Stimulated activated CD8-positive, alpha-beta memory T cell treated with anti-CD3 and anti-CD28 coated beads, Interleukin-15, amount 100 ng/mL, for 48 hours (primary cell): ENCODE results near the gene BANF1.
"Not testable (repeated sequence)": the region's sequence is repeated elsewhere in the genome, so short reads cannot be mapped to it uniquely, and the experiment has no call there.

Experiments
- DNase-seq, 2 donors: peaks; one replicate each; pipeline ENCODE4 v3.0.0-alpha.2; 2020; ENCODE audit warnings: low read depth in 2 of 2

The BANF1 gene

DNA sequence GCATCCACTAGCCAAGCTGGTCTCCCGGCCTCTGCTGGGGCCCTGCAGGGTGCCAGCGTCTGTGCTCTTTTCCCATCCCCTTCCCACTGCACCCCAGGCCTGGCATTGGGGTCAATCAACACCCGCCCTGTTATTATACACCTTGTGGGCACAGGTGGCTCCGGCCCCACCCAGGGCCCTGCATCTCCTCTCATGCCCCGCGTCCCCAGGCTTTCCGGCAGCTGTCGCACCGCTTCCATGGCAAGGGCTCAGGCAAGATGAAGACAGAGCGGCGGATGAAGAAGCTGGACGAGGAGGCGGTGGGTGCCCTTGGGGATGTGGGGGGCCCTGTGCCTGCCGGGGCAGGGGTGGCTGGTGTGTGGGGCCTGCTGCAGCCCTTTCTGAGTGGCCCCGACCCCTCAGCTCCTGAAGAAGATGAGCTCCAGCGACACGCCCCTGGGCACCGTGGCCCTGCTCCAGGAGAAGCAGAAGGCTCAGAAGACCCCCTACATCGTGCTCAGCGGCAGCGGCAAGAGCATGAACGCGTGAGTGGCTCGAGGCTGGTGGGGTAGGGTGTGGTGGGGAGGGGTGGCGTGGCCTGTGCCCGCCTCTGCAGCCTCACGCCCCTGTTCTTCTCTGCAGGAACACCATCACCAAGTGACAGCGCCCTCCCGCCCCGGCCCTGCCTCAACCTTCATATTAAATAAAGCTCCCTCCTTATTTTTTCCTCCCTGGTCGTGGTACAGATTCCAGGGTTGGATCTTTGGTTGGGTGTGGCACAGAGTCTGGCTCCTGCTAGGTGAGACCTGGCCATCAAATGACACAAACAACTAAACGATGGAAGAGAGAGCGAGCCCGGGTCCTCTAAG lies 23.7 kb upstream of the BANF1 start:
- DNase-seq = no peak

DNA sequence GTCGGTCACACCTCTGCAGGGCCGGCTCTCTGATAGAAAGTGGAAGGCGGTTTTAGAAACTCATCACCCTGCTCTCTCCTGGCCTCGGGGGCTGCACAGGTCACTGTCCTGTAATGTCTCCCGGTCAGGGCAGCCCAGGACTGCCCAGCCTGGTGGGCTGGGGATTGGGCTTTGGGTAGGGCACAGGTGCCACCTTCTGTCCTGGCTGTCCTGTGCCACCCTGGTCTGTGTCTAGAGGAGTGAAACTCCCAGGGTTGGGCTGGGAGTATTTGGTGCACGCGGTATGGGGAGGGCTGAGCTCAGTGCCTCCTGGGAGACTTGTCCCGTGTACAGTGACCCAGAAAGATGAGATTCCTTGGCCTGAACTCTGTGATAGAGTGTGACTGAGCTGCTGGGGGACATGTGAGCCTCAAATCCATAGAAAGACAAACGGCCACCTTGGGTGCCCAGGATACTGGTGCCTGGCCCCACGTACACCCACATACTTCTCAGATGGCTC lies 23.0 kb upstream of the BANF1 start:
- no peak for DNase-seq

DNA sequence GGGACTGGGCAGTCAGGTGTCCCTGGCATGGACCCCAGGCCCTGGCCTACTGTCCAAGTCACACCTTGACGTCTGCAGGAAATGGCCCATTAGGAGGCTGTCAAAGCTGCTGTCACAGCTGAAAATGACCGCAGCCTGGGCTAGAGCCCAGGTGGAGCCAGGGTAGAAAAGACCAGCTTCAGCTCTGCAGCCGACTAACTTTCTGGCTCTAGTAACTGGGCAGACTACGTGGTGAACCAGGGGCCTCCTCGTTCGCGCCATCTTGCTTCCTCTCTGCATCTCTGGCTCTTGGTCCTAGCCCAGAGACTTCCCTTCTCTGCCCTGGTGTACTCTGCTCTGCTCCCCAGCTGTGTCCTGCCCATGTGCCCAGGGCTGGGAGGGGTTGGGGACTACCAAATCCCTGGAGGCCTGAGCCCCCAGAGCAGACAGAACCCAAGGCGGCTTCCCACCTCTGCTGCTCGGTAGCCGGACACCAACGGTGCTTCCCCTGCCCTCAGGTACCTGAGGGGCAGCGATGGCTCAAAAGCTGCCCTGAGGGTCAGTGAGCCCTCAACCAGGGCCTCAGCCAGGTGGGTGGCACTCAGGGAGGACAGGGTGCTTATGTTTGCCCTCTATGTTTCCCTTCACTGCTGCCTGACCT lies 21.1 kb upstream of the BANF1 start:
- no peak for DNase-seq

DNA sequence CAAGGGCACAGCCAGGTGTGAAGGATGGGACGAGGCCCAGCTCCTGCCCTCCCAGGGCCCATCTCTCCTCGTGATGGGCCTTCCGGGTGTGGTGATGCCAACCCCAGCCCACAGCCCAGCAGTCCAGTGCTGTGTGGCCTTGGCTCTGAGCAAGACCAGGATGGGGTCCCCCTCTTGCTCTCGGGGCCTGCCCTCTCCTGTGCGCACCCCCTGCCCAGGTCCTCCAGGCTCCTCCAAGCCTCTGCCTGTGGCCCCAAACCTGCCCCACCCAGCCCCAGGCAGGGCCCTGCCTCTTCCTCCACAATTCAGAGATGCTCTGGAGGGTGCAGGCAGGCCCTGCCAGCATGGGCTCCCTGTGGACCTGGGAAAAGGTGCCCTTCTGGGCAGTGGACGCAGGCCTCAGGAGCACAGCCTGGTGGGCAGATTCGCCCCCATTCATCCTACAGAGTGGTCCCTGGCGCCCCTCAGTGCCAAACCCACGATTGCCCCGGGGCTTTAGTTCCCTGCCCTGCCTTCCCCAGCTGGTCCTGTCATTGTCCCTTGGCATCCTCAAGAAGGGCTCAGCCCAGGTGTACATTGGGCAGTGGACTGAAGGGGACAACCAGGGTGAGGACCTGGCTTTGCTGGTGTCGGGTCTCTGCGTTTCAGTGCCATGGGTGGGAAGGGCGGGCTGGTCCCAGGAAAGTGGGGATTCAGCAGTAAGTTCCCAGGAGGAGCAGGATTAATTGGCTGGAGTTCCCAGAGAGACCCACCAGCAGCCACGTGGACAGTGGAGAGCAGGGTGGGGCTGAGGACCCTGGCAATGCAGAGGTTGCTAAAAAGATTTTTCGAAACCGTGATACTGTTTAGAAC lies 20.1 kb upstream of the BANF1 start:
- DNase-seq = no peak

DNA sequence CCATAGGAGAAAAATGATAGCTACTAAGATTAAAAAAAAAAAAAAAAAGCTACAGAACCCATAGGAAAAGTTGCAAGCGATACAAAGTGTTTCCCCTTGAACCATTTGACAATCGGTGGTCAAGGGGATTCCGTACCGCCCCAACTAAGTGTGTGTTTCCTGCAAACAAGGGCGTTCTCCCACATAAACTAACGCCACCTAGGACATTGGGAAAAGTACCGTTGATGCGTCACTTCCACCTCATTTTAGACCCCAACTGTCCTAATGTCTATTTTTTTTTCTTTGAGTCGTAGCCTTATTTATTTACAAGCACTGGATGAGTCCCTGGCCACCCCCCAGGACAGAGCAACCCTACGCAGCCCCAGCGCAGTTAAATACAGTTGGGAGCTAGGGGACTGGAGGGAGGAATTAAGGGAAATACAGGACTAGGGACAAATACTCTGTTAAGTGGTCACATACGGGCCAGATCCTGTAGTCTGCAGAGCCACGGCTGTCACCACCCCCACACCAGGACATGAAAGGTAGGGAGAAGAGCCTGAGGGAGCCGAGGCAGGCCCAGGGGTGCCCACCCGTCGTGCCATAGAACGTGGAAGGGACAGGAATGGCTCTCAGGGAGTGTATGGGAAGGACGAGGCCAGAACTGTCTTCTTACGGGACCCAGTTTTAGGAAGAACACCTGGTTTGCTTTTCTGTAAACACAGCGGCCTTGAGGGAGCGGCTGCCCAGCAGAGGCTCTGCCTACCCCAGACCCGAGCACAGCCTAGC lies 19.3 kb upstream of the BANF1 start:
- no peak for DNase-seq

DNA sequence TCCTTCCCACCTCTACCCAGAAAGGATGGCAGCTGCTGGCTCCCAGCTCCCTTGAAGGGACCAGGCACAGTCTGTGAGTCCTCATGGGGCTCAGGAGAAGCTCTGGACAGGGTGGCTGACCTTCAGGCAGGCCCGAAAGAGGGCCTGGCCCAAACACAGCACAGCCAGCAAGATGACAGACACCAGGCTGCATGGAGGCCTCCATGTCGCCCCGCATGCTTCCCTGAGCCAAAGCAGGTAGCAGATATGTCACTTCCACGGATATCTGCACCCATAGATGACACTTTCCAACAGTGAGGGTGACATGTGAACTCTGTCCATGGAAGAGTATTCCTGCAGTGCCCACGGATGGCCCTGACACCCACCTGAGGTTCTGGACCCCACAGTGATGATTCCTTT lies 18.7 kb upstream of the BANF1 start:
- no peak for DNase-seq

DNA sequence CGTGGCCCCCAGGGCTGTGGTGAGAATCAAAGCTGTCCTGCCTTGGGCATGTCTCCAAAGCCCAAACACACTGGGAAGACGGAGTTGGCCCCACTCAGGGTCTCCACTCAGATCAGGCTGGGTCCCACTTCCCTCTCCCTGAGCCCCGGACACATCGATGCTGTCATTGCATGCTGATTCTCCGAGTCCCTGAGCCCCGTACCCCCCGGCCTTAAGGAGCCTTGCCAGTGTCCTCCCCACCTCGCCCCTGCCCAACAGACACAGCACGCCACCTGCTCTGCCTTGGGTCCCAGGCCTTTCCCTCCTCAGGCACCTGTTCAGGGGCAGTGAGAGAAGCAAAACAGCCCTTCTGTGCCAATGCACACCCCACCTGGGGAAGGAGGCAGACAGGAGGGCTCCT lies 15.0 kb upstream of the BANF1 start:
- no peak for DNase-seq

DNA sequence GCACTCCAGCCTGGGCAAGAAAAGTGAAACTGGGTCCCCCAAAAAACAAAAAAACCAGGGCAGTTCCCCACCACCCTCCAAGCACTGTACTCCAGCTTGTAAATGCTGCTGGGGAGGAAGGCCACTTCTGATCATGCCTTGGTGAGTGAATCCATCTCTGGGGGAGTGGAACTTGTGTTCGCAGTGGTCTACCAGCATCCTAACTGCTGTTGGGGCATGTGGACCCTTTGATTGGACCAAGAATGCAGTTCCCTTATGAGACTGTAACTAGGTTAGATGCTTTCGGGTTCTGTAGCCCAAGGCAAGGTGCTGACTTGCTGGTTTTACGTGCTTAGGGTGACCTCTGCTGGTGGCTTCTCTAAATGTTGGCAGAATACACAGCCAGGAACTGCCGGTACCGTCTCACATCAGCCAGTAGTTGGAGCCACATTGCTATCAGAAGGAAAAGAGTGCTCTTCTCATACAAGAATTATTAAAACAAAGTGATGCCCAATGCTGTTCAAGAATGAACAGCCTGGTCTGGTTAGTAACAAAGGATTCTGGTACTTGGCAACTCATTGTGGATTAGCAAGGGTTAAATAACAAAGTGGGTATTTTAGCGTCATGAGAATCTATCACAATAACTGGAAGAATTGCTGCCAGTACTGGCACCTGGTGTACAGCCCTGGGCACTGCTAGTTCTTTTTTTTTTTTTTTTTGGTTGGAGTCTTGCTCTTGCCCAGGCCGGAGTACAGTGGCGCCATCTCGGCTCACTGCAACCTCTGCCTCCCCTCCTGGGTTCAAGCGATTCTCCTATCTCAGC lies 13.3 kb upstream of the BANF1 start:
- peak; percentile 77 to 78 for DNase-seq

DNA sequence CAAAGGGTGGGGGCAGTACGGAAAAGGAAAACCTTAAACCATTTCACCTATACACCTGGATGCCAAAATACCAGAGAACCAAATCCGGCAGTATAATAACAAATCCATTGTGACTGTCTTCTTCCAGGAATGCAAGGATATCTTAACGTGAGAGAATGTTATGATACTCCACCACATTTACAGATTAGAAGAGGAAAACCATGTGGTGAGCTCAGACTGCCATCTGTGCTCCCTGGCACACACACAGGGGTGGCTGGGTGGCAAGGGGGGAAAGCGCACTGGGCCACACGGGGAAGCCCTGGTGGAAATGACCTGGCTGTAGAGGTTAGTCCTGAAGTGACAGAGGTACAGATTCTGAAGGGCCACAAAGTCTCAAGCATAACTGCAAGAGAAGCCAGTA lies 10.2 kb upstream of the BANF1 start:
- DNase-seq = no peak

DNA sequence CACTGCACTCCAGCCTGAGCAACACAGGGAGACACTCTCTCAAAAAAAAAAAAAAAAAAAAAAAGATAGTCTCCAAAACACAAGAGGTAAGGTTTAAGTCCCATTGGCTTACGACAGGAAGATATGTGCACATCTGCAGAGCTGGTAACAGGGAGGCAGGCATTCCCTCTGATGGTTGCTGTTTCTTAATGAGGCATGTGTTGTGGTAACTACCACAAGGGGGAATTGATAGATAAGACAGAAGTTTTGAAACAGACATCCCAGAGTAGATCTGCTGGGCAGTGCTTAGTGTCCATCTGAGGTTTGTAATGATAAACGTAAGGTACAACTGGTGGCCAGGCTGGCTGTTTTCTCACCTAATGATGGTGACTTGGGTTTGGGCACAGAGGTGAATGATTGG lies 5.0 kb upstream of the BANF1 start:
- DNase-seq = no peak

DNA sequence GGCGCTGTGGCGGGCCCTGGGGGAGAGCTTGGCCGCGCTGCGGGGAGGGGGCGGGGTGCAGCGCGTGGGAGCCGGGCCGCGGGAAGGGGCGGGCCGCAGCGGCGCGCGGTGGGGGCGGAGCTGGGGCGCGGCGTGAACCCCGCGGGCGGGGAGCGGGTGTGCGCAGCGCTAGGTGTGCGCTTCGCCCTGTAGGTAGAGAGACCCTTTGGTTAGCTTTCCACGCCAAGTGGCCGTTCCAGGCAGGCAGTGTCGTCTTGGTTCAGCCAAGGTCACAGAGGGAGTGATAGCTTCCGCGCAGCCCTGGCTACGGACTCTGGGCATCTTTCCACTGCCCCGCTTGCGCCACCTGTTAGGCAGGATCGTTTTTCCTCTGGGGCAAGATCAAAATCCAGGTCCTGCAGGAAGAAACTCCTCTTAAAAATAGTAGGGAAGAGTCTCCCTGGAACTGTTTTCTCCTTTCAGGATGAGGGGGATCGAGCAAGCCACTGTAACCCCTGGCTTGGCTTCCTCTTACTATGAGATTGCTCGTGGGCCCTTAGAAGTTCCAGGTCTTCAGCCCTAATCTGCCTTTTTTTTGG lies 434 bp downstream of the BANF1 start:
- no peak for DNase-seq

DNA sequence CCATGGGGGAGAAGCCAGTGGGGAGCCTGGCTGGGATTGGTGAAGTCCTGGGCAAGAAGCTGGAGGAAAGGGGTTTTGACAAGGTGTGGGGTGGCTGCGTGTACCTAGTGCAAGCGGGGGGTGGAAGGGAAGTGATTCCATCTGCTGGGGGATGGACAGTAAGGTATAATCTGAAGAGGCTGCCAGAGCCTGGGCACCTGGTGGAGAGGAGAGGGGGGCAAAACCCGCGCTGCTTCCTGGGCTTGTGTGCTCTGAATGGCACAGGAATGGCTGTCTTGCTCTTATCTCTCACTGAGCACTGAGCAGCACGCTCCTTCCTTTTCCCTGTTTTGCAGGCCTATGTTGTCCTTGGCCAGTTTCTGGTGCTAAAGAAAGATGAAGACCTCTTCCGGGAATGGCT lies 988 bp downstream of the BANF1 start:
- DNase-seq = no peak

DNA sequence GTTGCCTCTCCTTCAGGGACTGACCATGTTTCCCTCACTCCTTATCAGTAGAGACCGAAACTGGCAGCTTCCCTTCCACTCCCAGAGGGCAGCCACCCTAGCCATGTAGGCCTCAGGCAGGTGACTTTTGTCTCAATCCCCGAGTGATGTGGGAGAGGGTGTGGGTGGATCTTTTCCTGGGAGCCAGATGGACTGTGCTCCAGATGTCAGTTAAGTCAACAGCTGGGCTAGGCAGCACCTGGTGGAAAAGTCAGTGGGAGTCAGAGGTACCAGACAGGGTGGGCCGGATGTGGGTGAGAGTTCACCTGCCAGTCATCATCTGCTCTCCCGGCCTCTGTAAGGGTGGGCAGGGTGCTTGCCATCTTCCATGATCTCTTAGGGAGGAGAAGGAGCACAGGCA lies 1.9 kb downstream of the BANF1 start:
- DNase-seq = no peak

DNA sequence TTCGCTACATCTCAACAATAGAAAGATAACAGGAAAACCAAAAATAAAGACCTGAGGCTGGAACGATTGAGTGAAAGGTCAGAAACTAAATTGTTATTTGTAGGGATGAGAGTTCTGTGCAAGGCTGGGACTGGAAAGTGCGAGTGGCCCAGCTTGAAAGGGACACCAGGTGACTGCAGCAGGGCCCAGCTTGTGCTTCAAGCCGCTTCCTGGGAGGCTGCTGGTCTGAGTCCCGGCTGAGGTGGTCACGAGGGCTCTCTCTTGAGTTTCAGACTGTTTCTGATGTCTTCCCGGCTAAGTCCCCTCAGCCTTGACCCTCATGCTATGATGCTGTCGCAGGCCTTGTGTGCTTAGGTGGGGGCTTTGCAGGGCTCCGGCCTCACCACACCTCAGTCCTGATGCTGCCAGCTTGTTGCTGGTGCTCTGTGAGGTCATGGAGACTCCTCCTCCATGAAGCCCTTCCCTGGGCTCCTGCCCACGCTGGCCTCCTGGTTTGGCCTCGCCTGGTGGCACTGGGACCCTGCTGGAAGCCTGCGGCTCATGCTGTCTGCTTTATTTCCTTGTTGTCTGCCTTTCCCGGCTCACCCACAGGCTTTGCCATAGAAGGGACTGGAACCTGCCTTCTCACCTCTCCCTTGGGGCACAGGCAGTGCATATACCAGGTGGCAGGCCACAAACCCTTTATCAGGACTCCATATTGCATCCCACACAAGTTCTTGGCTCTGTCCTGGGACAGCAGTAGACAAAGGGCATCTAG lies 4.0 kb downstream of the BANF1 start:
- DNase-seq = no peak

DNA sequence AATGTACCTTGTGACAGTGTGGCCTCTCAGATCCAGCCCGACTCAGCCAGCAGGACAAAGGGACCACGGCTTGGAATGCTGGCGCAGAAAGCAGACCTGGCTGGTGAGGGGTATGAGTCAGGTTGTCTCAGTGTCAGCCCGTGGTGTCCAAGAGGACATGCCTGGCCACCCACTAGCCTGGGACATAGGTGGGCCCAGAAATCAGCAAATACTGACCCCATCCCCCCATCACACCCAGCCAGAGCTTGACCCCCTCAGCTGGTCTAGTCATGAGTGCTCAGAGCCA lies 4.5 kb downstream of the BANF1 start:
- DNase-seq = no peak

DNA sequence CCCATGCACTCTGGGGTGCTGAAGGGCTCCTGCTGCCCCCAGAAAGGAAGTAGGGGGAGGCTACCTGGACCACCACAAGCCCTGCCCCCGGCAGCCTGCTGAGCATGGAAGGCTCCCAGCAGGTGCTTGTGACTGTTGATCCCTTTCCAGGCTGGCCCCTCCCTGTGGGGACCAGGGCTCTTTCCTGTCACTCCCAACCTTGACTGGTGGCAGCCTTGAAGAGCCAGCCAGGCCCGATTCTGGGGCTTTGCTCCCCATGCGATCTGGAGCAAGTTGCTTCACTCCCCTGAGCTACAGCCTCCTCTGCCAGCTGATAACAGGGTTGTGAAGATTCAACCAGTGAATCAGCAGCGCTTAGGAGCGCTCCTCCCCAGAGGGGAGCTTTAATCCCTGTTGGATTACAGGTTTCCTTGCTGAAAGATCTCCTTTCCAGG lies 4.9 kb downstream of the BANF1 start:
- no peak for DNase-seq

DNA sequence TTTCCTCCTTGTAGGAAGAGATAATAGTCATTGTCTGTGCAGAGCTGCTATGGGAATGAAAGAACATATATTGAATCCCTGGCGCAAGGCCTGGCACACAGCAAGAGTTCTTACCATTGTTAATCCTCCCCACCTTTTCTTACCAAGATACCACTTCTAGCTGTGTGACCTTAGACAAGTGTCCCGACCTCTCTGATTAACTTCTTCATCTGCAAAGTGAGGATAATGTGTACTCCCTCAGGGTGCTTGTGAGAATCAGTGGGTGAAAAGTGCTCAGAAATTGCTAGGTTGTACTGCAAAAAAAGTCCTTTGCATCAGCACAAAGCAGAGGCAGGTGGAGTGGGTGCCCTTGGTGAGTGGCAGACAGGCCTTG lies 5.8 kb downstream of the BANF1 start:
- no peak for DNase-seq

DNA sequence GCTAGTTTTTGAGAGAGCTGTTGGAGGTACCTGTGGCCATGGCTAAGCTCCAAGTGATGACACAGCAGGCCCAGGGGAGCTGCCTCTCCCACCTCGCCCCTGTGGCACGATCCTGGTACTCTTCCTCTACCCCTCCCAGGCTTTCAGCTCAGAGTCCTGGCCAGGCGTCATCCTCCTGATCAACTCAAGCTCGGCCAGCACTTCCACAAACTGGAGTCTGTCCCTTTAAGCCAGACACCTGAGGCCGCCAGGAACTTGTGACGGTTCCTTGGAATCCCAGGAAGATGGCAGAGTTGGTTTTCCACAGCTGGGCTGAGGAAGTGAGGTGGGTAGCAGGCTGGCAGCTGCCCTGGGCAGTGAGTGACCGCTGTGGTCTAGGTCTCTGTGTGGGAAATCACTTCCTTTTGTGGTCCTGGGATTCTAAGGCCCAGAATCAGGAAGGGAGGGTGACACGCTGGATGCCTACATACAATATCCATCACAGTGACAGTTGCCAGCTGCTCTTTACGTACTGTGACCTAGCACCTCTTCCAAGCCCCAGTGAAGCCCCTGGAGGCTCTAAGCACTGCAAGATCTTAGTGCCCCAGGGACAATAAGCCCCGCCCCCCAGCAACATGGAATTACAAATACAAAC lies 6.3 kb downstream of the BANF1 start:
- DNase-seq = no peak

DNA sequence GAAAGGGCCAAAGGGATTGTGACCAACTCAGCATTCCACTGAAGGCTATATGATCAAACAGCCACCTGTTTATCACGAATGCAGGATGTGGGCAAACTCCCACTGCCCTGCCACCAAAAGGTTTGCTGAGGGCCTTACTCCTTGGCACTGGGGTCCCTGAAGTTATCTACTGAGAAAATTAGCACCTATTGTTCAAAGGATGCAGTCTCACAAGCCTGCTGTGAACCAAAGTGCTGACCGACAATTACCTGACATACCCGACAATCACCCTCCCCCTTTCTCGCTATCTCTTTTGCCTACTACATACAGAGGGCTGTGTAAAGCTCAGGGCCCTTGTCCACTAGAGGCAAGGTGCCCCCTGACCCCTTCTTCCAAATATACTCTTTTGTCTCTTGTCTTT lies 7.7 kb downstream of the BANF1 start:
- not testable (repeated sequence) for DNase-seq
